Measurements from ENCODE around the gene FAM120A.

The FAM120A gene

DNA sequence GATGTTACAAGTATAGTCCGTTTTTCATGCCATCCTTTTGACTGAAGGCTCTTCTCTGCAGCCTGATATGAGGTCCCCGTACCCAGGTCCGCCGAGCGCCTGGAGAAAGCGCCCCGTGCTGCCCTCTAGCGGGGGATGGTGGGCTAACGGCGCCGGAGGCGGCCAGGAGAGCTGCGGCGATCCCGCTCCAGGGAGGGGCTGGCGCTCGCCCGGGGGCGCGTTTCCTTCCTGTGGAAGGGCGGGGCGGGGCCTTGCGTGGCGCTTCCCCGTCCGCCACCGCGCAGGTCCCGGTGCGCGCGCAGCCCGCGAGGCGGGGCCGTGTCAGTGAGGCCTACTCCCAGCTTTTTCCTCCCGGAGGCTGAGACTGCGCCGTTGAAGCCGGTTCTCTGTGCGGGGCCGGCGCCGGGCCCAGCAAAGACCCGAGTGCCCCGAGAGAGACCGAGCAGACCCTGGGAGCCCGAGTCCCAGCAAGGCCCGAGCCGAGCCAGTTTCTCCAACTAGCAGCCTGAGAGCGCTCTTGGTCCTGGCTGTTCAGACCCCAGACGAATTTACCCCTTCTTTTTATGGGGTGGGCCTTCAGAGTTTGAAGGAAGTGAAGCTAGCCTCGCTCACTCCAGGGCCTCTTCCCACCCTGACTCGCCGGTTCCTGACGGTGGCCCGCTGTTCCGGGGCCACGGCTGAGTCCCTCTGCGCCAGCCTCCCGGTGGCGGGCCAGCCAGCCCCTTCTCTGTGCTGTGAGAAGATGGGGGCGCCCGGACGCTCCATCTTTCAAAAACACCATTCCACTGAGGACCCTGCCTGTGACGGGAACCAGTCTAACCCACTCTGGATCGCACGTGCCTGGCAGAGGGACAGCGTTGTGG is 115.2 kb downstream of the FAM120A start:
- H3K27ac Mint-ChIP-seq = peak overlapping the region; percentile 93
- peak; percentile 96 for ATAC-seq
- DNase-seq (ENCODE audit: low spot score in 2 of 2) = peak; percentile 100
- H3K4me1 Mint-ChIP-seq = peaks cover 22% of the 10 kb centered on the region
- peaks cover 3% of the 10 kb centered on the region for H3K9me3 Mint-ChIP-seq
- H3K36me3 Mint-ChIP-seq = peaks cover 58% of the 10 kb centered on the region
- peak overlapping the region; percentile 77 for H3K4me3 Mint-ChIP-seq

DNA sequence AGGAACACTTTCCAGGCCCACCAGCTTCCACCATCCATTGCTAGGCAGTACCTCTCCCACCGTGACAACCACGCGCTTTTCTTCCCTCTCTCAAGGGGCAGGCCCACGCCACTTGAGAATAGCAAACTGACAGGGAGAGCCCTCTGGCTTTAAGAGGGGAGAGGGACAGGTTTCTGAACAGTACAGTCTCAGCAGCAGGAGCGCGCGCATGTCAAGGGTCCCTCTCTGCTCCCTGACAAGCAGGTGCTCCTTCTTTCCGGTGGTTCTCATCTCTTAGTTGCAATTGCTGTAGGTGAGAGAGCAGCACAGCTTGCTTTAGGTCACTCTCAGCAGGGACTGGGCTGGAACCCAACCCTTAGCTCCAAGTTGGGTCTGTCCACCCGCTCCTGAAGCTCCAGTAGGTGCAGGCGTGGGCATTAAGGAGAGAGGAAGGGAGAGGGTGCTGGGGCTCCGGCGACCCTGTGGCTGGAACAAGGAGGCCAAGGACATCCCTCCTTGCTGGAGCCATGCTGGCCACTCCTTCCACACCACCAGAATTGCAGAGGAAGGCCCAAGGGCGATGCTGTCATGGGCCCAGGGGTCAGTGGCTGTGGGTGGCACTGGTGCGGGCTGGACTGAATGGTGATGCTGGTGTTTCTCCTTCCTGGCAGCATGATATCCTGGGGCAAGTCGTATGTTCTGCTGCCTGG is 115.9 kb downstream of the FAM120A start:
- ATAC-seq (no peak), DNase-seq (ENCODE audit: low spot score in 2 of 2) (no peak)
- H3K4me1 Mint-ChIP-seq = peaks cover 22% of the 10 kb centered on the region
- peak overlapping the region; percentile 93 for H3K27ac Mint-ChIP-seq
- peaks cover 3% of the 10 kb centered on the region for H3K9me3 Mint-ChIP-seq
- peaks cover 50% of the 10 kb centered on the region for H3K36me3 Mint-ChIP-seq
- peak overlapping the region; percentile 77 for H3K4me3 Mint-ChIP-seq

DNA sequence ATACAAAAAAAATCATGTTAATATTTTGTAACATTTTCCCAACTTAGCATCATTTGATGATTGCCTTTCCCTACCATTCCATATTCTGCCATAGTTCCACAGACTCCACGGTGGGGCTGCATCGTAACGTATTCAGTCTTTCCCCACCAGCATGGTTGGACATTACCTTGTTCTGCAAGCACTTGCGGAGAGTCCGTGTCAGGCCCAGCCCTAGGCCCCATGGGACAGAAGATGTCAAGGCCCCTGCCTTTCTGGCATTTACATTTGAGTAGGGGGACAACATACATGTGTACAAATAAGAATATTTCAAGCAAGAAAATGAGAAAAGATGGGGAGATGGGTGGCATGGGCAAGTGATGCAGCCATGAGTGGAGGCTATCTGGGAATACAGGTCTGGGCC is 116.7 kb downstream of the FAM120A start:
- Mint-ChIP-seq H3K9me3 (peaks cover 3% of the 10 kb centered on the region), H3K27ac (no peak overlapping the region), H3K36me3 (peaks cover 43% of the 10 kb centered on the region), H3K4me1 (peaks cover 23% of the 10 kb centered on the region), H3K4me3 (peak overlapping the region; percentile 77)
- ATAC-seq (no peak), DNase-seq (ENCODE audit: low spot score in 2 of 2) (no peak)

DNA sequence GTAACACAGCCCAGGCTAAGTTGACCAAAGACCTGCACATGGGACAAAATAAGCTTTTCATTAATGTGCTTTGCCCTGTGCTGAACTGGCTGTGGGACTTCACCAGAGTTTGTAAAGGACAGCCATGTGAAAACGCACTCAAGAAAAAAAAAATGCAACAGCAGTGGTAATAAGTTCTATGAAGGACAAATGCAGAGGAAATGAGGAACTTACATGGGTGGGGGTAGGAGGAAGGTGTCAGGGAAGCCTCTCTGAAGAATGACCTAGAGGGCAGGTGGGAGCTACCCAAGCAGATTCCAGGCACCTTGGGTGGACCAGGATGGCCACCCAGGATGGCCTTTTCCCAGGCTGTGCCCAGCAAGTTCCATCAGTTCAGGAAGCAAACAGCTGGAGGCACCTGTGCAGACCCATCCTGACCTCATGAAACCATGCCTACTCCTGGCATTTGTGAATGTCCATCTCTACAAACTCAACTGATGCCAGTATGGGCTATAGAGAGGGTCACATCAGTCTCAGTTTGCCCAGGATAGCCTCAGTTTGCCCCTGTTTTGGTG is 118.2 kb downstream of the FAM120A start:
- no peak for ATAC-seq
- Mint-ChIP-seq H3K36me3 (peaks cover 27% of the 10 kb centered on the region), H3K4me1 (peaks cover 30% of the 10 kb centered on the region), H3K27ac (no peak overlapping the region), H3K9me3 (peaks cover 3% of the 10 kb centered on the region), H3K4me3 (no peak overlapping the region)
- DNase-seq (ENCODE audit: low spot score in 2 of 2) = no peak

DNA sequence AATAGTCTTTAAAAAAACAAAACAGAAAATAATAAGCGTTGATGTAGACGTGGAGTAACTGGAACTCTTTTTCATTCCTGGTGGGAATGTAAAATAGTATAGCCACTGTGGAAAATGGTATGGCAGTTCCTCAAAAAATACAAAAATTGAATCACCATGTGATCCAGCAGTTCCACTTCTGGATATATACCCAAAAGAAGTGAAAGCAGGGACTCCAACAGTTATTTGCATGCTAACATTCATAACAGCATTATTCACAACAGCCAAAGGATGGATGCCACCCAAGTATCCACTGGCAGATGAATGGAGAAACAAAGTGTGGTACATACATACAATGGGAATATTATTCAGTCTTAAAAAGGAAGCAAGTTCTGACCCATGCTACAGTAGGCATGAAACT is 120.7 kb downstream of the FAM120A start:
- no peak for DNase-seq (ENCODE audit: low spot score in 2 of 2)
- Mint-ChIP-seq H3K27ac (no peak overlapping the region), H3K4me1 (peaks cover 24% of the 10 kb centered on the region), H3K4me3 (no peak overlapping the region), H3K36me3 (peaks cover 19% of the 10 kb centered on the region), H3K9me3 (peaks cover 3% of the 10 kb centered on the region)
- no peak for ATAC-seq

DNA sequence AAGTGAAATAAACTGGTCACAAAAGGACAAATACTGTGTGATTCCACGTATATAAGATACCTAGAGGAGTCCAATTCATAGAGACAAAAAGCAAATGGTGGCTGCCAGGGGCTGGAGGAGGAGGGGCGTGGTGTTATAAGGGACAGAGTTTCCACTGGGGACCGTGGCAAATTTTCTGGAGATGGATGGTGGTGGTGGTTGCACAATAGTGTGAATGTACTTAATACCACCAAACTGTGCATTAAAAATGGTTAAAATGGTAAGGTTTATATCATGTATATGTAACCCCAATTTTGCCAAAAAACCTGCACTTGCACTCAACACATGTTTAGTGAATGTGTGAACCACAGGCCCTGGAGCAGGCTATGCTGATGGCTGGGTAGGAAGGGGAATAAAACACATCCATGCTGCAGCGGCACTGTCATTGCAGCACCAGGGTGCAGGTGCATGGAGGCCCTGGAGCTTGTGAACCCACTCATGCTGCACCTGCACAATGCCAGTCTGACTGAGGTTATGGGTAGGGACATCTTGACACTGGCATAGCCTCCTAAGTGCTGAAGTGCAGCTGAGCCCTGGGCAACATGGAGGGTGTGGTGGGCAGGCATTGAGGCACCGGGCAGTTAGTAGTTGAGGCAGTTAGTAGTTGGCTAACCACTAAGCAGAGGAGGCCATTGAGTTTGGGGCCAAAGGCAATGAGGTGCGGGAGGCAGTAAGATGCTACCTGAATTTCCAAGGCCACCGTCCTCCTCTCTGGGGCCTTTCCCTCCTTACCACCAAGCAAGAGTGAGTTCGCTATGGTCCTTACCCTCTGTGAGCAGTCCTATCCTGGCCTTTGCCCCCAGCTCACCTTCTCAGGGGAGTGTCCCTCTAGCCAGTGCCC is 121.4 kb downstream of the FAM120A start:
- no peak for ATAC-seq
- no peak overlapping the region for H3K27ac Mint-ChIP-seq
- peaks cover 3% of the 10 kb centered on the region for H3K9me3 Mint-ChIP-seq
- DNase-seq (ENCODE audit: low spot score in 2 of 2) = peak in 1 of 2 donors; percentile 47
- peaks cover 25% of the 10 kb centered on the region for H3K36me3 Mint-ChIP-seq
- peaks cover 23% of the 10 kb centered on the region for H3K4me1 Mint-ChIP-seq
- no peak overlapping the region for H3K4me3 Mint-ChIP-seq

DNA sequence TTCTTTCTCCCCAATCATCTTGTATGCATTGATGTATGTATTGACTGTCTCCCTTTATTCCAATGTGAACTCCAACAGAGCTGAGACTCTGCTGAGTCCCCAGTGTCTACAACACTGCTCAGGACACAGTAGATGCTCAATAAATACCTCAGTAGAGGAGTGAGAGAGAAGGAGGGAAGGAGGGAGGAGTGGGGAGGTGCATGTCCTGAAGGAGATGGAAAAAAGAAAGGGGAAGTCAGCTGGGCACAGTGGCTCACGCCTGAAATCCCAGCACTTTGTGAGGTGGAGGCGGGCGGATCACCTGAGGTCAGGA is 122.0 kb downstream of the FAM120A start:
- H3K9me3 Mint-ChIP-seq = peaks cover 3% of the 10 kb centered on the region
- no peak overlapping the region for H3K27ac Mint-ChIP-seq
- H3K36me3 Mint-ChIP-seq = peaks cover 25% of the 10 kb centered on the region
- DNase-seq (ENCODE audit: low spot score in 2 of 2) (peak in 1 of 2 donors; percentile 46), ATAC-seq (no peak)
- peaks cover 29% of the 10 kb centered on the region for H3K4me1 Mint-ChIP-seq
- H3K4me3 Mint-ChIP-seq = no peak overlapping the region

DNA sequence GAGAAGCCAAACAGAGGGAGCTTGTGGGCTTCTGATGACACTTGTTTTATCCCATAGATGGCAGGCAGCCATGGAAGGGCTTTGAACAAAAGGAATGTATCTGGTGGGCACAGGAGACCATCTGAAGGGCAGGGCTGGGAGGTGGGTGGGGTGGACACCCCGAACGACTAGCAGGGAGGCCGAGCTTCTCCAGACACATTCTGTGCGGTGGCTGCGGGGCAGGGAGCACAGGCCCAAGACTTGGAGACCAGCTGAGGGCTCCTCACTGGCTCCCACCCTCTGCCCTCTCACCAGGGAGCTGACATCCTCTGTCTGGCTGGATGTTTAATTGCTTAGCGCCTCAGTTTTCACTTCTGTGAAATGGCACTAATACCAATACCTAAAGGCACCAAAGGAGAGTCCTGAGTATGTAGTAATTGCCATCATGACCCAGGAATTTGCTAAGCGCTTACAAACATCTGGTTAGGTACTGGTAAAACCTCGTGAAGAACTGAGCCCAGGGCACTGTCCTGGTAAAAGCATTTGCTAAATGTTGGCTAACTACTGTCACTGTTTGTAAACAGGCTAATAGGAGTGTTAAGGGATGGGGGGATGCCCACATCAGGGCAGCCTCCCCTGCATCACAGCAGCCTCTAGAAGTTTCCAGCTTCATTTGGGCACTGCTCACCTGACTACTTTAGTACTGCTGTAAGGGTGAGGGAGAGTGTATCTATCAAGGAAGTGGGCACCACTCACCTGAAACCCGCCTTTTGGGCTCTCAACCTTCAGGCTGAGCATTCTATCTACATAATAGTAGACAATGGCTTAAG is 122.8 kb downstream of the FAM120A start:
- Mint-ChIP-seq H3K4me1 (peaks cover 37% of the 10 kb centered on the region), H3K36me3 (peaks cover 23% of the 10 kb centered on the region), H3K27ac (peak overlapping the region; percentile 96), H3K4me3 (peak overlapping the region; percentile 81), H3K9me3 (peaks cover 3% of the 10 kb centered on the region)
- ATAC-seq (no peak), DNase-seq (ENCODE audit: low spot score in 2 of 2) (peak in 1 of 2 donors; percentile 49)

DNA sequence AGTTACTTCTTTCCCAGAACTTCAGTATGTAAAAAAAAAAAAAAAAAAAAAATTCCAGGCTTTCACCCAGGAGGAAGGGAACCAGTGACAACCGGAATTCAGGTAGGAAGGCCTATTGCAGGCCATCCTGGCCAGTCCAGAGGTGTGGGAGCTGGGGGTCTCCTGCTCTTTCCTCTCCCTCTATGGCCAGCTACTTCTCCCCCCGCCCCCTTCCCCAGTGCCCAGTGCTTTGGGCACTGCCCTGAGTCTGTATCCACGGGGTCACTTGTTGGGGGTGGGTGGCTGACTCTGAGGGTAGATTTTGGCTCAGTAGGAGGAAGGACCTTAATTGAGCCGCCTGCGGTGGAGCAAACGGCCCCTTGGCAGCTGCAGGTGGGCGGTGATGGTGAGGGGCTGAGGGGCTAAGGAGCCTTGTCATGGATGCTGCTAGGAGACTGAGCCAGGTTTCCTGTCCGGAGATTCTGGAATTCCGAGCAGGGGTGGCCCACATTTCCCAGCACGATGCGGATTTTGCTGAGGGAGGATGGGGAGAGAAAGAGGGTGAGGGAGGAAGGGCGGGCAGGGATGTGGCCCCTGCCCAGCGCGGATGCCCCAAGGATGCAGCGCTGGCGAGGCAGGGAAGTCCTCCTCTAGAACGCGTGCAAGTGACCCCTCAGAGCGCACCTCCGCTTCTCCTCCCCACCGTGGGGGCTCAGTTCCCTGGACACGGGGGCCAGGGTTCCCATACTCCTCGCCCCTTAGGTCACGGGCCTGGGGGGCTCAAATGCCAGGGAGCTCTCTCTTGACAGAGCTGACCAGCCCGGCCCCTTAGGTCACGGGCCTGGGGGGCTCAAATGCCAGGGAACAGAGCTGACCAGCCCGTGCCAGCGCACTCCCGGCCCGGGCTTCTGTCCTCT is 123.7 kb downstream of the FAM120A start:
- Mint-ChIP-seq H3K27ac (peak overlapping the region; percentile 96), H3K9me3 (peaks cover 3% of the 10 kb centered on the region), H3K4me3 (peak overlapping the region; percentile 81), H3K4me1 (peaks cover 46% of the 10 kb centered on the region), H3K36me3 (peaks cover 21% of the 10 kb centered on the region)
- ATAC-seq (no peak), DNase-seq (ENCODE audit: low spot score in 2 of 2) (peak in 1 of 2 donors; percentile 50)

DNA sequence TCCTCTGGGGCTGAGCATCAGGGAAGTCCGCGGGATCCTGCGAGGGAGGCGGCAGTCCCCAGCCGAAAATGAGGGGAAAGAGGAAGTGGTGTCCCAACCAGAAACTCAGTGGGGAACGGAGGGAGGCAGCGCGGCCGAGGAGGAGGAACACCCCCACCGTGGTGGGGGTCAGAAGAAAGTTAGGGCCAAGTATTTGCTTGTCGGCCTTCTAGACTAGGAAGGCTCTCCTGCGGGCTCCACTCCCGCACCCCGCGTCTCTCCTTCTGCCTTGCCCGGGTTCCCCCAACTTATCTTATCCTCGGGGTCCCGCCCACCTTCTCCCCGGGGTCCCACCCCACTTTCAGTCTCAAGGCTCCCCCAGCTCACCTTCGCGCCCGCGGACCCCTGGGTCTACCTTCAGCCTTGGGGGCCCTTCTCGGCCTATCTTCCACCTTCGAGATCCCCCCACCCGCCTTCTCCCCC is 124.3 kb downstream of the FAM120A start:
- Mint-ChIP-seq H3K9me3 (no peaks in the 10 kb centered on the region), H3K4me3 (peak overlapping the region; percentile 81), H3K36me3 (peaks cover 23% of the 10 kb centered on the region), H3K4me1 (peaks cover 53% of the 10 kb centered on the region), H3K27ac (peak overlapping the region; percentile 96)
- peak; percentile 44 to 85 for DNase-seq (ENCODE audit: low spot score in 2 of 2)
- ATAC-seq = peak; percentile 55

DNA sequence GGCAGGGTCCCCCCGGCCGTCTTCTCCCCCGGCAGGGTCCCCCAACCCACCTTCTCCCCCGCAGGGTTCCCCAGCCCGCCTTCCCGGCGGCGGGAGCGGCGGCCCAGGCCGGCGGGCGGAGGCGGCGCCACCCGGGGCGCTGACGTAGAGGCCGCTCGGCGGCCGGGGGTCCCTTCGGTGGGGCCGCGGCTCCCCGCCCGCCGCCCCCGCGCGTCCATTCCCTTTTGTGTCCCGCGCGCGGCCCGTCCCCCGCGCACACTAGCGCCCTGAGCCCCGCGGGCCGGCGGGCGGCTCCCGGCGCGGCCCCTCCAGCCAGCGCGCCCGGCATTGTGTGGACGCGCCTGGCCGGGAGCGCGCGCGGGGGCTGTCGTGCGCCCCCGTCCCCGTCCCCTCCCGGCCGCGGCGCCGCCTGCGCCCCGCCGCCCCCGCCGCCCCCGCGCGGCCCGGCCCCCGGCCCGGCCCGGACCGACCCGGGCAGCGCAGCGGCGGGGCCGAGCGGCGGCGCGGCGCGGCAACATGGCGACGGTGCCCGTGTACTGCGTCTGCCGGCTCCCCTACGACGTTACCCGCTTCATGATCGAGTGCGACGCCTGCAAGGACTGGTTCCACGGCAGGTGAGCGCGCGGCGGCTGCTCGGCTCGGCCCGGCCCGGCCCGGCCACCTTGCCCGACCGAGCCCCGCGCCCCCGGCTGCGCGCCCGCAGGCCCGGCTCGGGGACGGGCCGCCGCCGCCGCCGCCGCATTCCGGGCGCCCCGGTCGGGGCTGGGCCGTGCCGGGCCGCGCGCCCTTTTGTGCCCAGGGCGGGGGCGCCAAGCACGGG is 125.0 kb downstream of the FAM120A start, which contains the start of gene PHF2:
TSS of gene PHF2 (plus strand) at position 327 of the 820 bp plus-strand sequence. CDS start at position 517, 190 bp downstream.
- DNase-seq (ENCODE audit: low spot score in 2 of 2) (no peak), ATAC-seq (peak; percentile 63)
- Mint-ChIP-seq H3K36me3 (peaks cover 23% of the 10 kb centered on the region), H3K4me3 (peak within 1 kb of the TSS; percentile 81), H3K4me1 (peaks cover 59% of the 10 kb centered on the region), H3K9me3 (no peaks in the 10 kb centered on the region), H3K27ac (peak within 1 kb of the TSS; percentile 96)

DNA sequence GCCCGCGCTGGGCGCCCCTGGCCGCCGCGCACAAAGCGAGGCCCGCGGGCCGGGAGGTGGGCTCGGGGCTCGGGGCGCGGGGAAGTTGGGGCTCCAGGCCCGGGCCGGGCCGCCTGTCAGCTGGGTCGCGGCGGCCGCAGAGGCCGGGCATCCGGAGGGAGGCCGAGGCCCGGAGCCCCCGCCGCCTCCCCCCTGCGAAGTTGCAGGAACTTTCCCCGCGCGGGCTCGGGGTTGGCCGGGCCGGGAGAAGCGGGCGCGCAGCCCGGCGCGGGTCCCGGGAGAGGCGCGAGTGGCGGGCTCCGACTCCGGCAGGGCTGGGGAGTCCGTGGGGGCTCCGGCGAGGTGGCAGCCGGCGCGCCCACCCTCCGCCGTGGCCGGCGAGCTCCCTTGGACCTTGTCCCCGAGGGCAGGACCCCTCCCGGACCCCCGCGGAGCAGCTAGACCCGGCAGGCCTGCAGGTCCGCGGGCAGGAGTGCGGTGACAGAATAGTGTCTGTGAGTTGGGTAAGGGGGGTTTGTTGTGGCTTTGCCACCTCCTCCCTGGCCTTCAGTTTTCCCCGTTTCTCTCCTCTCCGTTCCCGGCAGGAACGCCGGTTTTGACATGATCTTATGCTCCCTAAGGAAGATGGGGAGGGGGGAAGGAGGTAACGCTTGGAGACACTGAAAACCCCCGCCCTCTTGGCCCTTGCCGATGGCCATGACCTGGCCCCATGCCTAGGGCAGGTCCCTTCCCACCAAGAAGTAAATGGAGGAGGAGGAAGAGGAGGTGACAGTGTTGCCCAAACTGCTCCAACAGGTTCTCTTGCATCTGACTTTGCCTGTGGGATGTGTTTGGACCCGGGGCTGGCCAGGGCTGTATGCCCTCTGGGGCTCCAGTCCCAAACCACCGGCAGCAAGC is 125.8 kb downstream of the FAM120A start:
- ATAC-seq (peak; percentile 20), DNase-seq (ENCODE audit: low spot score in 2 of 2) (peak in 1 of 2 donors; percentile 66)
- peaks cover 68% of the 10 kb centered on the region for H3K4me1 Mint-ChIP-seq
- peak overlapping the region; percentile 90 for H3K27ac Mint-ChIP-seq
- H3K36me3 Mint-ChIP-seq = peaks cover 23% of the 10 kb centered on the region
- no peaks in the 10 kb centered on the region for H3K9me3 Mint-ChIP-seq
- peak overlapping the region; percentile 76 for H3K4me3 Mint-ChIP-seq

Measured in stimulated activated effector memory CD8-positive, alpha-beta T cell treated with anti-CD3 and anti-CD28 coated beads, Interleukin-12 subunit alpha, Interleukin-12 subunit beta, amount 100 ng/mL, for 72 hours (primary cell).